ENCODE results near the gene CISH.

DNA sequence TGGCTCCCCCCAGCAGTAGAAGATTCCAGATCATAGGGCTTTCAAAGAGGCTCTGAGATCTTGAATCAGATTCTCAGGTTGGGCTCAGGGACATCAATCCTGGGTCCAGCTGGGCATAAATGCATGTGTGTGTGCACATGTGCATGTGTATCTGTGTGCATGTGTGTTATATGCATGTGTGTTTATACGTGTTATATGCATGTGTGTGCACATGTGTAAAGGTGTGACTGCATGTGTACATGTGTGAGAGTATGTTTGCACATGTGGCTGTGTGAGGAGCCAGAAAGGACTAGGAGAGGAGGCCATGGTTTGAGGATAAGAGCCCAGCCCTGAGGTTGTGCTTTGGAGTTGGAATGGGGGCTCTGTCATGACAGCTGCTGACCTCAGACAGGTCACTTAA is 3.6 kb upstream of the CISH start:
- TF ChIP-seq, protein P1, sequence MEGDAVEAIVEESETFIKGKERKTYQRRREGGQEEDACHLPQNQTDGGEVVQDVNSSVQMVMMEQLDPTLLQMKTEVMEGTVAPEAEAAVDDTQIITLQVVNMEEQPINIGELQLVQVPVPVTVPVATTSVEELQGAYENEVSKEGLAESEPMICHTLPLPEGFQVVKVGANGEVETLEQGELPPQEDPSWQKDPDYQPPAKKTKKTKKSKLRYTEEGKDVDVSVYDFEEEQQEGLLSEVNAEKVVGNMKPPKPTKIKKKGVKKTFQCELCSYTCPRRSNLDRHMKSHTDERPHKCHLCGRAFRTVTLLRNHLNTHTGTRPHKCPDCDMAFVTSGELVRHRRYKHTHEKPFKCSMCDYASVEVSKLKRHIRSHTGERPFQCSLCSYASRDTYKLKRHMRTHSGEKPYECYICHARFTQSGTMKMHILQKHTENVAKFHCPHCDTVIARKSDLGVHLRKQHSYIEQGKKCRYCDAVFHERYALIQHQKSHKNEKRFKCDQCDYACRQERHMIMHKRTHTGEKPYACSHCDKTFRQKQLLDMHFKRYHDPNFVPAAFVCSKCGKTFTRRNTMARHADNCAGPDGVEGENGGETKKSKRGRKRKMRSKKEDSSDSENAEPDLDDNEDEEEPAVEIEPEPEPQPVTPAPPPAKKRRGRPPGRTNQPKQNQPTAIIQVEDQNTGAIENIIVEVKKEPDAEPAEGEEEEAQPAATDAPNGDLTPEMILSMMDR (IDR thresholded peaks at IDR 0.05; ENCODE audit: low read depth, low read length) = no peak
- TF ChIP-seq POLR2A (IDR thresholded peaks at IDR 0.05; ENCODE audit: extremely low read depth, insufficient read length) = no peak
- TF ChIP-seq, protein P2, sequence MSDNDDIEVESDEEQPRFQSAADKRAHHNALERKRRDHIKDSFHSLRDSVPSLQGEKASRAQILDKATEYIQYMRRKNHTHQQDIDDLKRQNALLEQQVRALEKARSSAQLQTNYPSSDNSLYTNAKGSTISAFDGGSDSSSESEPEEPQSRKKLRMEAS (IDR thresholded peaks at IDR 0.05; ENCODE audit: low read depth, low read length) = peak; percentile 44; the same call in 1 of the 2 replicates
- no peak for TF ChIP-seq MYC (IDR thresholded peaks at IDR 0.05; ENCODE audit: low read depth, low read length)

Measured in NB4 (cell line).